Fibroblast of villous mesenchyme (primary cell): Measurements from ENCODE around the gene PKM. TPM values are rescaled to one million over a fixed set of nuclear protein-coding genes. Genes with fewer than 3 reads are reported as not detected.

Source experiments
- DNase-seq: peaks from one replicate; pipeline ENCODE4 v3.0.0-alpha.2; 2010; ENCODE audit warnings: low read depth
- H3K4me3 ChIP-seq: 2 replicates; pipeline ENCODE4 v1.5.1; 2011; ENCODE audit warnings: low read depth, mild to moderate bottlenecking, low read length
- CTCF ChIP-seq: IDR thresholded peaks from 2 replicates; pipeline ENCODE4 v1.5.1; 2012; ENCODE audit warnings: low read depth, mild to moderate bottlenecking, low read length; ENCODE audit not compliant: insufficient read depth
- total RNA-seq: library from RNA; depleted of rRNA; stranded (reverse); fragments of >200 nt; gene quantifications from 2 replicates; pipeline ENCODE4 v1.2.3, GENCODE V29; 2012

PKM gene
- total RNA-seq, 1 donor: 2,239 TPM

- DNase-seq: peak; percentile 28
- peak overlapping the region; percentile 80 for H3K4me3 ChIP-seq
- no peak for TF ChIP-seq CTCF
These were observed 40.9 kb upstream of the PKM start for GRCh38 chr15:72271895-72272212.

GRCh38 chr15:72271221-72271620 is 40.2 kb upstream of the PKM start:
- H3K4me3 ChIP-seq: peak overlapping the region; percentile 80
- DNase-seq: no peak
- TF ChIP-seq CTCF: no peak

GRCh38 chr15:72269739-72270138 is 38.7 kb upstream of the PKM start:
- no peak for TF ChIP-seq CTCF
- no peak overlapping the region for H3K4me3 ChIP-seq
- DNase-seq: no peak

- H3K4me3 ChIP-seq: no peak overlapping the region
- no peak for DNase-seq
- no peak for TF ChIP-seq CTCF
These were observed 34.0 kb upstream of the PKM start for GRCh38 chr15:72265031-72265430.

GRCh38 chr15:72252663-72253299 is 21.8 kb upstream of the PKM start:
- no peak for DNase-seq
- no peak for TF ChIP-seq CTCF

GRCh38 chr15:72249142-72249810 is 18.3 kb upstream of the PKM start:
- no peak overlapping the region for H3K4me3 ChIP-seq
- DNase-seq: no peak
- TF ChIP-seq CTCF: no peak

More at GRCh38 chr15:72252663-72253299, 21.8 kb upstream of the PKM start:
- H3K4me3 ChIP-seq: no peak overlapping the region
